Endothelial cell (in vitro differentiated cells): ENCODE data around the gene POLDIP3. TPM values are rescaled to one million over a fixed set of nuclear protein-coding genes. Genes with fewer than 3 reads are reported as not detected.
"Not testable (repeated sequence)": the region's sequence is repeated elsewhere in the genome, so short reads cannot be mapped to it uniquely, and the experiment has no call there.

Source experiments
- DNase-seq: peaks from one replicate; pipeline ENCODE4 v3.0.0; 2021; ENCODE audit warnings: low spot score
- H3K27ac Mint-ChIP-seq: one replicate; pipeline ENCODE4 v1.8.0; 2021; ENCODE audit warnings: mixed read lengths, inconsistent platforms; ENCODE audit not compliant: unreplicated experiment
- H3K27me3 Mint-ChIP-seq: one replicate; pipeline ENCODE4 v1.8.0; 2021; ENCODE audit warnings: mild to moderate bottlenecking, moderate library complexity, mixed read lengths, inconsistent platforms; ENCODE audit not compliant: unreplicated experiment
- H3K36me3 Mint-ChIP-seq: one replicate; pipeline ENCODE4 v1.8.0; 2021; ENCODE audit warnings: mild to moderate bottlenecking, low read depth, mixed read lengths, inconsistent platforms; ENCODE audit not compliant: unreplicated experiment
- H3K4me1 Mint-ChIP-seq: one replicate; pipeline ENCODE4 v1.8.0; 2021; ENCODE audit warnings: mild to moderate bottlenecking, mixed read lengths, inconsistent platforms; ENCODE audit not compliant: unreplicated experiment
- H3K4me3 Mint-ChIP-seq: one replicate; pipeline ENCODE4 v1.8.0; 2021; ENCODE audit warnings: mild to moderate bottlenecking, mixed read lengths, inconsistent platforms; ENCODE audit not compliant: unreplicated experiment
- H3K9me3 Mint-ChIP-seq: one replicate; pipeline ENCODE4 v1.8.0; 2021; ENCODE audit warnings: mixed read lengths, inconsistent platforms; ENCODE audit not compliant: unreplicated experiment
- CTCF ChIP-seq: fragments of 200-600 bp; sonication (generic); IDR thresholded peaks from one replicate; pipeline ENCODE4 v1.5.0; 2021; ENCODE audit warnings: antibody characterized with exemption; ENCODE audit not compliant: unreplicated experiment
- total RNA-seq: library from RNA; stranded (reverse); fragmentation: NEBNext Ultra II Directional; extraction: Animal tissue kit (Norgen Biotek cat#: 25700); gene quantifications from one replicate; pipeline ENCODE4 v1.2.1, GENCODE V29; 2021; ENCODE audit not compliant: unreplicated experiment

POLDIP3 gene
- total RNA-seq, 1 donor from 2014 or later = 50.0 TPM

- TF ChIP-seq CTCF = no peak
- no peak for DNase-seq
- peaks cover 5% of the 10 kb centered on the region for H3K27me3 Mint-ChIP-seq
Measured at GRCh38 chr22:42536166-42536565, 78.5 kb downstream of the POLDIP3 start.

GRCh38 chr22:42535082-42535731 is 79.5 kb downstream of the POLDIP3 start:
- DNase-seq, H3K36me3 Mint-ChIP-seq, H3K4me1 Mint-ChIP-seq, H3K27ac Mint-ChIP-seq, H3K9me3 Mint-ChIP-seq, H3K4me3 Mint-ChIP-seq, H3K27me3 Mint-ChIP-seq: not testable (repeated sequence)

More at GRCh38 chr22:42536166-42536565, 78.5 kb downstream of the POLDIP3 start:
- H3K27ac Mint-ChIP-seq = no peak overlapping the region
- no peaks in the 10 kb centered on the region for H3K4me1 Mint-ChIP-seq
- H3K36me3 Mint-ChIP-seq = no peaks in the 10 kb centered on the region
- no peaks in the 10 kb centered on the region for H3K9me3 Mint-ChIP-seq
- H3K4me3 Mint-ChIP-seq = no peak overlapping the region

Other genes starting within 250 kb of the POLDIP3 start
- 1.6 TPM for gene NFAM1, start 182.5 kb downstream of the POLDIP3 start, total RNA-seq
- 47.9 TPM for gene RRP7A, start 95.1 kb downstream of the POLDIP3 start, total RNA-seq
- gene SERHL2, start 60.9 kb downstream of the POLDIP3 start, total RNA-seq = 0.69 TPM
- gene ATP5MGL, start 25.7 kb upstream of the POLDIP3 start, total RNA-seq = 0.82 TPM
- 125 TPM for gene CYB5R3, start 34.5 kb upstream of the POLDIP3 start, total RNA-seq
- 5.3 TPM for gene A4GALT, start 106.0 kb upstream of the POLDIP3 start, total RNA-seq
- 29.8 TPM for gene ARFGAP3, start 242.4 kb upstream of the POLDIP3 start, total RNA-seq